ENCODE results near the gene ATP2A2.
"Not testable (repeated sequence)": the region's sequence is repeated elsewhere in the genome, so short reads cannot be mapped to it uniquely, and the experiment has no call there.

The ATP2A2 gene

GRCh38 chr12:110301065-110301806 lies 20.2 kb downstream of the ATP2A2 start:
- DNase-seq = no peak

GRCh38 chr12:110304061-110304551 lies 23.1 kb downstream of the ATP2A2 start:
- no peak for DNase-seq

- DNase-seq = no peak
Measured at GRCh38 chr12:110307372-110307771, 26.3 kb downstream of the ATP2A2 start.

- no peak for DNase-seq
Measured at GRCh38 chr12:110310763-110311162, 29.7 kb downstream of the ATP2A2 start.

- no peak for DNase-seq
Measured at GRCh38 chr12:110311903-110312302, 30.9 kb downstream of the ATP2A2 start.

GRCh38 chr12:110312581-110313360 lies 31.7 kb downstream of the ATP2A2 start:
- peak in 1 of 2 donors; percentile 12 for DNase-seq

- no peak for DNase-seq
Measured at GRCh38 chr12:110314308-110314707, 33.3 kb downstream of the ATP2A2 start.

- DNase-seq = no peak
Measured at GRCh38 chr12:110316861-110317260, 35.8 kb downstream of the ATP2A2 start.

GRCh38 chr12:110317911-110318310 lies 36.9 kb downstream of the ATP2A2 start:
- no peak for DNase-seq

- DNase-seq = no peak
Measured at GRCh38 chr12:110320550-110320949, 39.5 kb downstream of the ATP2A2 start.

- no peak for DNase-seq
Measured at GRCh38 chr12:110329710-110330109, 48.7 kb downstream of the ATP2A2 start.

GRCh38 chr12:110330124-110330523 lies 49.1 kb downstream of the ATP2A2 start:
- DNase-seq = no peak

- no peak for DNase-seq
Measured at GRCh38 chr12:110330544-110330943, 49.5 kb downstream of the ATP2A2 start.

- DNase-seq = no peak
Measured at GRCh38 chr12:110333201-110333600, 52.2 kb downstream of the ATP2A2 start.

GRCh38 chr12:110335481-110336045 lies 54.5 kb downstream of the ATP2A2 start:
- no peak for DNase-seq

GRCh38 chr12:110337912-110338710 lies 57.1 kb downstream of the ATP2A2 start:
- no peak for DNase-seq

- no peak for DNase-seq
Measured at GRCh38 chr12:110338754-110339153, 57.7 kb downstream of the ATP2A2 start.

GRCh38 chr12:110339184-110339952 lies 58.3 kb downstream of the ATP2A2 start:
- DNase-seq = no peak

GRCh38 chr12:110340261-110340660 lies 59.2 kb downstream of the ATP2A2 start:
- DNase-seq = not testable (repeated sequence)

GRCh38 chr12:110340706-110341105 lies 59.7 kb downstream of the ATP2A2 start:
- DNase-seq = no peak

- no peak for DNase-seq
Measured at GRCh38 chr12:110342157-110342556, 61.1 kb downstream of the ATP2A2 start.

- DNase-seq = no peak
Measured at GRCh38 chr12:110343114-110343513, 62.1 kb downstream of the ATP2A2 start.
